SIG-M5 treated with dmso at 0.1 percent for 504 hours (cell line): ENCODE results near the gene KCNH5.
A peak's percentile ranks its signal among the peaks of the same experiment; 100 is the strongest.

Experiments
- DNase-seq: peaks from one replicate; lab custom pipeline; 2025; ENCODE audit not compliant: unreplicated experiment; lab: John Stamatoyannopoulos, UW

Gene KCNH5

GRCh38 chr14:63045234-63045611, at the start of gene KCNH5:
Gene KCNH5 (minus strand): TSS chr14:63045458. CDS start chr14:63045186, 272 bp downstream.
- DNase-seq: no peak

GRCh38 chr14:63091394-63091996, 46.2 kb upstream of the KCNH5 start:
- DNase-seq: no peak

DNA sequence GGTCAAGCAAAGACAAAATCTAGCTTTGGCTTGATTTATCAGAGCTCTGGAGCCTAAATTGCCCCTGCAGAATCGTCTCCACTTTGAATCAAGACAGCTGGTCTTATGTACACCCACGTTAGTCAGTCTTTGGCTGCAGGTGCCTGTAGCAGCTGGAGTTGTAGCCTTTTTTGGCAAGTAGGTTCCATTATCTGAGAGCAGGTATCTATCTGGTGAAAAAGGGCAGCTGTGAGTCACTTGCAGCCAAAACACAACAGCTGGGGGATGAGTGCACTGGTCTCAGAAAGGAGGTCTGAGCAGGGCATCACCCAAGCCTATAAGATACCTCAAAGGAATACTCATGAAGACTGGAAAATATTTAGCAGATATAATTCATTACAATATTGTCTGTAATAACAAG, 43.6 kb upstream of the KCNH5 start:
- DNase-seq: no peak

DNA sequence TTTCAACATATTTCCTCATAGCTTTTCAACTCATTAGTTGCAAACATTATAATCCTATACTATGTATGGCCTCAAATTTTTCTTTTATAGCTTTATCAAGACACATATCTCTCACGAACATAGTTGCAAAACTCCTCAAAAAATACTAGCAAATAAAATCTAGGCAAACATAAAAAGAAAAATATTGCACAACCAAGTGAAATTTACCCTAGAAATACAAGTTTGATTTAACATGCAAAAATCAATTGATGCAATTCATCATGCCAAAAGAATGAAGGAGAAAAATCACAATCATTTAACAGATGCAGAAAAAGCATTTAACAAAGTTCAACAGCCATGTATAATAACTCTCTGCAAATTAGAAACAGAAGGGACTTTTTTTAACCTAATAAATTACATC, 33.3 kb upstream of the KCNH5 start:
- DNase-seq: no peak

- no peak for DNase-seq
These were observed 31.2 kb upstream of the KCNH5 start for GRCh38 chr14:63076488-63076887.

DNA sequence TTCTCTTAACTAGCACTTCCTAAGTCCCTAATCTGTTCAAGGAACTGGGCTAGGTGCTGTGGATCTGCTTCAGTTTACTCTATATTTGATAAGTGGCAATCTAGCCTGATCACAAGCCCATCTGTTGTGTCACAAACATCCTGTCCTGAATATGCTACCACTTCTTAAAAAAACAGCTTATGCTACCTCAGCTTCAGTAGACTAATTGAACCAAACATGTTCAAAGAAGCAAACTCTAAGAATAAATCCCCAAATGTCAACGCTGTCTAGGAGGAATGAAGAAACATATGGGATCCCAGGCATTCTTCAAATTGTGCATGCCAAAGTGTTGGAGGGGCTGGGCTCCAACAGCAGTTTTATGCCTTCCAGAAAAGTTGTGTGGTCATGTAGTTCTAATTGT, 10.4 kb upstream of the KCNH5 start:
- no peak for DNase-seq

DNA sequence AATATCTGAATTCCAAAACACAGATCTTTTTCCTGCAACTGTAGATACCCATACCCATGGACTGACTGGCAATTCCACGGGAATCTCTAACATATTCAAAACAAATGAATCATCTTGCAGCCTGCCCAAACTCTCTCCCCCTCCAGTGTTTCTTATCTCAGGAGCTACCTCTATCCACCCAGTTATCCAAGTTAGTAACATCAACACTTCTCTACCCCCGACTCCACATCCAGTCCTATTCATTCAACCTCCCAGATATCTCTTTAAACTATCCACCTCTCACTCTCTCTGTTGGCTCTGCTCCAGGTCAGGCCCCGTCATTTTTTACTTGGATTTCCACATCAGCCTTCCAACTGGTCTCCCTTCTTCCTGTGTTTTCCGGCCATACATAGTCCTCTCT, 6.7 kb upstream of the KCNH5 start:
- no peak for DNase-seq

GRCh38 chr14:63051301-63051700, 6.0 kb upstream of the KCNH5 start:
- DNase-seq: no peak

- DNase-seq: no peak
These were observed 5.4 kb upstream of the KCNH5 start for GRCh38 chr14:63050694-63051093.

DNA sequence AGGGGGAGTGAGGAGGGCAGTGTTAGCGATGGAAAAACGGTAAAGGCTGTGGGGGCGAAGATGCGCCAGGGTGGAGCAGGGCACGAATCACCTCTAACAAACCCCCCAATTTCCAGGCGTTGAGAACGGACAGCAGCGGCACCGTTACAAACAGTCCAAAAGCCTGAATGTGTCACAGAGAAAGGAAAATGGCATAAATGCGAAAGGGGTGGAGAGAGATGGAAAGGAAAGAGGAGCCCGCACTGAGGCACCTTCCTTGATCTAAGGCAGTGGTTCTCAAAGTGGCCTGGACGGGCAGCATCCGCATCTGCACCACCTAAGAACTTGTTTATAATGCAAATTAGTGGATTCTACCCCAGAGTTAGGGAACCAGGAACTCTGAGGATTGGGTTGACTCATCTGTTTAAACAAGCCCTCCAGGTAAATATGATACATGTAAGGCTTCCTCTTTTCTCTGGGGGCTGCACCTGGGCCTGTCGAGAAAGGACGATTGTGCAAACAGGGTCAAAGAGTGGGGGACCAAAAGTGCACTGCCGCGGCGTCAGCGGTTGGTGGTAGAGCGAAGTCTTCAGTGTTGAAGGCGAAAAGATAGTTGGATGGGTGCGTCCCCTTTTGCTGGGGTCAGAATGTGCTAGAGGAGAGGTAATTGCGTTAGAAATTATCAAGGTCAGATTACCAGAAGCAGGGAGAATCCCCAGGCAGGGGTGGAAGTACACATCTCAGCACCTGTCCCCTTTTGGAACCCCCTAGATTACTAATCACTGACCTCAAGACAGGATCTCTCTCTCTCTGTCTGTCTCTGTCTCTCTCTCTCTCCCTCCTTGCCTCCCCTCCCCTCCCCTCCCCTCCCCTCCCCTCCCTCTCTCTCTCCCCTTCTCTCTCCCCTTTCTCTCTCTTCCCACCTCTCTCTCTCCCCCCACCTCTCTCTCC, 1.3 kb upstream of the KCNH5 start:
- no peak for DNase-seq

- no peak for DNase-seq
These were observed 508 bp upstream of the KCNH5 start for GRCh38 chr14:63045612-63046320.

GRCh38 chr14:63039866-63040265, 5.4 kb downstream of the KCNH5 start:
- peak; percentile 41 for DNase-seq

DNA sequence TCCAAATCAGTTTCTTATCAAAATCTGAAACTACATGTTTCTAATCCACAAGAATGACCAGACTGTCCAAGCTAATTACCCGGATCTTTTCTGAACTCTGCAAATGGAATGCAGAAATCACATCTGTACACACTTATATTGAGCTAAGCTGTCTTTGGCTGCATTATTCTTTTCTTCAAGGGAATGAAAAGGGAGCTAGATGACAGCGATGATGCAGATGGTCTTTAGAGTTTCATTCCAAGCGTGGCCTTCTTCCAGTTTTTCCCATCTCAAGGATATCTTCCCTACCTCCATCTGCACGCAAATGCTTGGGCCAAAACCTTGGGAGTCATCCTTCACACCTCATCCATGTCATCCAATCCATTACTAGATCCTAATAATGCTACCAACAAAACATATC, 12.6 kb downstream of the KCNH5 start:
- no peak for DNase-seq

DNA sequence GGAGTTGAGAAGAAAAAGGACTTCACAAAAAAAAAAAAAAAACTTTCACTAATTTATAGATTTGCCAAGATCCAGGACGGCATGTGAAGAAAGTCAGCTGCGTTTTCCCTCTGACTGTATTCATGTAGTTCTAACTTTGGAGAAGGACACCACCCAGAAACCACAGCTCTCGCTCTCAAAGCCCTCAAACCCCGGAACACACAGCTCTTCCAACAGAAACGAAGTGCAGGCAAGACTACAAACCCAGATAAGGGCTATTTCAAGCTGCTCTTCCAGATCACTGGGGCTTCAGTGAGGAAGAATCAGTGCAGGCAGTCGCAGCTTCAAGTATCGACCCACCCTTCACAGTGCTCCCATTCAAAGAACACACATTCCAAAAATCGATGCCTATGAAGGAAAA, 13.2 kb downstream of the KCNH5 start:
- DNase-seq: no peak

- DNase-seq: no peak
These were observed 15.1 kb downstream of the KCNH5 start for GRCh38 chr14:63030113-63030512.

GRCh38 chr14:63027719-63028118, 17.5 kb downstream of the KCNH5 start:
- no peak for DNase-seq

DNA sequence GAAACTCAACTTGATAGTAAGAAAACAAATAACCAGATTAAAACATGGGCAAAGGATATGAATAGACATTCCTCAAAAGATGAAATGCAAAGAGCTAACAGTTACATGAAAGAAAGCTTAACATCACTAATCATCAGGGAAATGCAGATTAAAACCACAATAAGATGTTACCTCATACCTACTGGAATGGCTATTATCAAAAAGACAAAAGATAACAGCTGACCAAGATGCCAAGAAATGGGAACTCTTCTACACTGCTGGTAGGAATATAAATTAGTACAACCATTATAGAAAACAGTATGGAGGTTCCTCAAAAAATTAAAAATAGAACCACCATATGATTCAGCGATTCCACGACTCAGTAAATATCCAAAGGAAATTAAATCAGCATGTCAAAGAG, 18.8 kb downstream of the KCNH5 start:
- DNase-seq: no peak

GRCh38 chr14:63014621-63015020, 30.6 kb downstream of the KCNH5 start:
- DNase-seq: no peak

- no peak for DNase-seq
These were observed 33.1 kb downstream of the KCNH5 start for GRCh38 chr14:63012171-63012570.

- no peak for DNase-seq
These were observed 33.6 kb downstream of the KCNH5 start for GRCh38 chr14:63011623-63012022.

DNA sequence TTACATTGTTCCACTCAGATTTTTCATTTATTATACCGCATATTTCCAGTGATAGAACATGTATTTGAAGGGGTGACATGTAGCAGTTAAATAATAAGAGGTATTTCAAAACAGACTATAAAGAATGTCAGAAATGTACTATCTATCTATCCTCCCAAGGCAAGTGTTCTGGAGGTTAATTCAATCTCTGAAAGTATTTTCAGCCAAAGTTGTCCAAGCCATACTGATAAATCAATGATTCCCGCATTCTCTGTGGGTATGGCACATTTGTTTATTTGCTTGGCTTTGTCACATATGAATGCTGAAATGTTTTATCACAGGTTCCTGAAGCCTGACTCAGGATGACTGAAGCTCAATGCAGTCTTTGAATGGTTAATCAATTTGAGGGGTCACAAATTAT, 35.8 kb downstream of the KCNH5 start:
- no peak for DNase-seq

GRCh38 chr14:63006531-63006930, 38.7 kb downstream of the KCNH5 start:
- DNase-seq: no peak
